Sigmoid colon (tissue), 4 donors: ENCODE data around the gene IL1R2.

ENCODE experiments used
- EP300 ChIP-seq, 4 donors: sonication (generic); formaldehyde crosslinking; IDR thresholded peaks; one replicate each; pipeline ENCODE4 v1.6.1; 2017; ENCODE audit warnings: antibody characterized with exemption in 4 of 4
- POLR2A ChIP-seq, 2 donors: fragments of 450-650 bp; IDR thresholded peaks; one replicate each; pipeline ENCODE4 v1.6.1; 2016; ENCODE audit warnings: antibody characterized with exemption in 2 of 2, mild to moderate bottlenecking in 2 of 2, moderate library complexity in 2 of 2
- POLR2AphosphoS5 ChIP-seq, 4 donors: sonication (generic); formaldehyde crosslinking; IDR thresholded peaks; one replicate each; pipeline ENCODE4 v1.6.1; 2017; ENCODE audit warnings: antibody characterized with exemption in 4 of 4
- TF ChIP-seq, protein P1 (sequence below), 4 experiments: fragments of 450-650 bp in 3 of 4; fragments of 200-600 bp in 1 of 4; IDR thresholded peaks; one replicate each; pipeline ENCODE4 v1.5.1; 2016 to 2019; ENCODE audit warnings: antibody characterized with exemption in 4 of 4, mild to moderate bottlenecking in 3 of 4, moderate library complexity in 2 of 4

DNA sequence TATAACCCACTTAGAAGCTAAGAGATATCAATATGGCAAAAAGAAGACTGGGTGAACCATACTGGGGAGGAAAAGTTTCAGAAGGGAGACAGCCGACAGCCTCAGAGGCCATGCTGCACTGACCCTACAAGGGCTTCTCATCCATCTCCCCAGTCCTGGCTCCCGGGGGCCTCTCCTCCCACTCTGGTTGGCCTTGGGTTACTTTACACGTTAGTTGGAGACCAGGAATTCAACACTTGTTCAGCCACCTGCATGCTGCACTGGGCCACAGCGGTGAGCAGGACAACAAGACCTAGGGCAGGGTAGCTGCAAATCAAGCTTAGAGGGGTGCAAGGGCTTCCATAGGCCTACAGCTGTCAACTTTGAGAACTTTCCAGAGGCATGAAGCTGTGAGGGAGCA, 28.6 kb upstream of the IL1R2 start:
- TF ChIP-seq, protein P1, sequence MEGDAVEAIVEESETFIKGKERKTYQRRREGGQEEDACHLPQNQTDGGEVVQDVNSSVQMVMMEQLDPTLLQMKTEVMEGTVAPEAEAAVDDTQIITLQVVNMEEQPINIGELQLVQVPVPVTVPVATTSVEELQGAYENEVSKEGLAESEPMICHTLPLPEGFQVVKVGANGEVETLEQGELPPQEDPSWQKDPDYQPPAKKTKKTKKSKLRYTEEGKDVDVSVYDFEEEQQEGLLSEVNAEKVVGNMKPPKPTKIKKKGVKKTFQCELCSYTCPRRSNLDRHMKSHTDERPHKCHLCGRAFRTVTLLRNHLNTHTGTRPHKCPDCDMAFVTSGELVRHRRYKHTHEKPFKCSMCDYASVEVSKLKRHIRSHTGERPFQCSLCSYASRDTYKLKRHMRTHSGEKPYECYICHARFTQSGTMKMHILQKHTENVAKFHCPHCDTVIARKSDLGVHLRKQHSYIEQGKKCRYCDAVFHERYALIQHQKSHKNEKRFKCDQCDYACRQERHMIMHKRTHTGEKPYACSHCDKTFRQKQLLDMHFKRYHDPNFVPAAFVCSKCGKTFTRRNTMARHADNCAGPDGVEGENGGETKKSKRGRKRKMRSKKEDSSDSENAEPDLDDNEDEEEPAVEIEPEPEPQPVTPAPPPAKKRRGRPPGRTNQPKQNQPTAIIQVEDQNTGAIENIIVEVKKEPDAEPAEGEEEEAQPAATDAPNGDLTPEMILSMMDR (IDR thresholded peaks at IDR 0.05): no peak
- TF ChIP-seq POLR2A (IDR thresholded peaks at IDR 0.05): no peak
- TF ChIP-seq EP300 (IDR thresholded peaks at IDR 0.05): no peak
- TF ChIP-seq POLR2AphosphoS5 (IDR thresholded peaks at IDR 0.05): no peak
